GM12878 (cell line): ENCODE data around the gene SLC25A17. TPM values are rescaled to one million over a fixed set of nuclear protein-coding genes. Genes with fewer than 3 reads are reported as not detected.
A peak's percentile ranks its signal among the peaks of the same experiment; 100 is the strongest.

Experiments used
- BRCA1 ChIP-seq: IDR thresholded peaks from 2 replicates; pipeline ENCODE4 v1.6.1; 2011; ENCODE audit warnings: low read depth, low read length, improper control_type of control experiment
- FOXK2 ChIP-seq: fragments of 450-650 bp; IDR thresholded peaks from 2 replicates; pipeline ENCODE4 v1.6.1; 2017; ENCODE audit warnings: mild to moderate bottlenecking, moderate library complexity
- FOXM1 ChIP-seq: IDR thresholded peaks from 2 replicates; pipeline ENCODE4 v1.6.1; 2012; ENCODE audit warnings: low read depth, mild to moderate bottlenecking, inconsistent platforms, low read length, moderate library complexity
- KDM1A ChIP-seq: fragments of 200-600 bp; sonication (generic); IDR thresholded peaks from 2 replicates; pipeline ENCODE4 v1.6.1; 2016; ENCODE audit warnings: borderline replicate concordance
- LARP7 ChIP-seq: fragments of 450-650 bp; IDR thresholded peaks from 2 replicates; pipeline ENCODE4 v1.6.1; 2017; ENCODE audit warnings: mild to moderate bottlenecking
- NFYA ChIP-seq: IDR thresholded peaks from 2 replicates; pipeline ENCODE4 v1.6.1; 2011; ENCODE audit warnings: low read depth, mild to moderate bottlenecking, low read length, improper control_type of control experiment, borderline replicate concordance
- NFYB ChIP-seq: IDR thresholded peaks from 2 replicates; pipeline ENCODE4 v1.6.1; 2011; ENCODE audit warnings: low read depth, mild to moderate bottlenecking, low read length, improper control_type of control experiment, moderate library complexity; ENCODE audit not compliant: insufficient read depth
- POLR2A ChIP-seq: IDR thresholded peaks from 2 replicates; pipeline ENCODE4 v1.6.1; 2011; ENCODE audit warnings: low read depth, mild to moderate bottlenecking, low read length
- SMAD5 ChIP-seq: IDR thresholded peaks from 2 replicates; pipeline ENCODE4 v1.6.1; 2016; ENCODE audit warnings: antibody characterized with exemption, low read depth
- SPI1 ChIP-seq: IDR thresholded peaks from 2 replicates; pipeline ENCODE4 v1.6.1; 2011; ENCODE audit warnings: low read depth, mild to moderate bottlenecking, low read length, moderate library complexity, borderline replicate concordance; ENCODE audit not compliant: insufficient read depth
- STAT3 ChIP-seq: IDR thresholded peaks from 2 replicates; pipeline ENCODE4 v1.6.1; 2011; ENCODE audit warnings: low read depth, low read length, improper control_type of control experiment
- ZNF217 ChIP-seq: fragments of 450-650 bp; IDR thresholded peaks from 2 replicates; pipeline ENCODE4 v1.6.1; 2017; ENCODE audit warnings: antibody characterized with exemption, mild to moderate bottlenecking
- ZNF24 ChIP-seq: fragments of 450-650 bp; IDR thresholded peaks from 2 replicates; pipeline ENCODE4 v1.6.1; 2017; ENCODE audit warnings: antibody characterized with exemption, mild to moderate bottlenecking
- polyA plus RNA-seq, 11 experiments: library from polyadenylated mRNA; depleted of rRNA in 4 of 11; unstranded in 6 of 11; stranded (reverse) in 5 of 11; fragments of >200 nt; fragmentation: Nextera tagmentation in 4 of 11; fragmentation: Illumina TruSeq in 1 of 11; extraction: Ambion mirVana in 4 of 11; extraction: Trizol in 1 of 11; gene quantifications; 1 replicate in 1 of 11; 2 replicates in 10 of 11; pipeline versions ENCODE4 v1.2.1 to v1.2.3, GENCODE V29; 2011 to 2016; ENCODE audit warnings: inconsistent platforms in 2 of 11, missing spikeins in 2 of 11, low read depth in 1 of 11
- total RNA-seq, 4 experiments: library from RNA; depleted of rRNA in 3 of 4; stranded (reverse); fragments of >200 nt in 3 of 4; fragmentation: Illumina TruSeq in 1 of 4; extraction: Trizol in 1 of 4; gene quantifications; 2 replicates each; pipeline versions ENCODE4 v1.2.1 to v1.2.3, GENCODE V29; 2013 to 2021
- TF ChIP-seq, protein P1 (sequence below): fragments of 450-650 bp; IDR thresholded peaks from 2 replicates; pipeline ENCODE4 v1.6.1; 2017; ENCODE audit warnings: mild to moderate bottlenecking
- TF ChIP-seq, protein P2 (sequence below): IDR thresholded peaks from 2 replicates; pipeline ENCODE4 v1.6.1; 2011; ENCODE audit warnings: borderline replicate concordance, low read depth, mild to moderate bottlenecking, moderate library complexity, low read length; ENCODE audit not compliant: insufficient read depth, poor library complexity, severe bottlenecking
- TF ChIP-seq, protein P3 (sequence below): IDR thresholded peaks from 2 replicates; pipeline ENCODE4 v1.6.1; 2011; ENCODE audit warnings: low read depth, mild to moderate bottlenecking, low read length, moderate library complexity, borderline replicate concordance; ENCODE audit errors: extremely low read depth
- TF ChIP-seq, protein P4 (sequence below): fragments of 450-650 bp; IDR thresholded peaks from 2 replicates; pipeline ENCODE4 v1.6.1; 2017; ENCODE audit warnings: antibody characterized with exemption, mild to moderate bottlenecking, moderate library complexity
- TF ChIP-seq, protein P5 (sequence below): IDR thresholded peaks from 2 replicates; pipeline ENCODE4 v1.6.1; 2011; ENCODE audit warnings: mild to moderate bottlenecking, low read depth, low read length, moderate library complexity; ENCODE audit not compliant: insufficient replicate concordance
- TF ChIP-seq, protein P6 (sequence below): fragments of 450-650 bp; IDR thresholded peaks from 2 replicates; pipeline ENCODE4 v1.6.1; 2014; ENCODE audit warnings: mild to moderate bottlenecking

SLC25A17 gene
- total and polyA plus RNA-seq, 10 of the 15 experiments (the other 5 are each of a cell fraction or from before 2014, with no cell fraction given), result 37.5 to 113 (median 62.3) TPM

DNA sequence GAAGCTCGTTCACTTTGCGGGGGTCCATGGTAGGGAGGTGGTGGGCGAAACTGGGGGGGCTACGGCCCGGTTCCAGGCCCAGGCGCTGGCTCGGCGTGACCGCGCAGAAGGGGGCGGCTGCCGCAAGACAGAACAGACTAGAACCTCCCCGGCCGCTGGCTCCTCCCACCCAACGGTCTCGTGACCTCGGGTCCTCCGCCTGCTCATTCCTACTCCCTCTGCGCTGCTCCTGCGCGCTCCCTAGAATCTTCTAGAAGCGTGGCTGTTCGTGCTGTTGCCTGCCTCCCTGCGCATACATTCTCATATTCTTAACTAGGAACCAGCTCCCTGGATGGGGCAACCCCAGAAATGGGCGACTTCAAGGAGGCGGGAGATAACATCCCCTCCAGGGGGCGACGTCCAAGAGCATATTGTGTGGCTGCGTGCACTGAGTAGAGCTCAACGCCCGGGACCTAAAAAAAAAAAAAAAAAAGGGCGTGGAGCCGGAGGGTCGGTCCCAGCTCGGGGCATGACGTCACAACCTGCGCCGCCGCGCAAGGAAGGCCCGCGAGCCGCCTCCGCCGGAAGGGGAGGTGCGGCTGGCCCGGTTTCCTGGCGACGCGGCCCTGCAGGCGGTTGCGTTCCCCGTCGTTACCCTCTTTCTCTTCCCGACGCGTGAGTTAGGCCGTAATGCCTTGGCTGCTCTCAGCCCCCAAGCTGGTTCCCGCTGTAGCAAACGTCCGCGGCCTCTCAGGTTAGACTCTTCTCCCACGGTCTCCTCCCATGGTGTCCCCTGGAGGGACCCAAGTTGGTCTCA is 37.6 kb upstream of the SLC25A17 start, which contains the start of the genes ST13 and XPNPEP3 (continued):
- TF ChIP-seq SPI1 (no peak), STAT3 (no peak), KDM1A (no peak), ZNF24 (no peak), SMAD5 (peak; percentile 74), ZNF217 (no peak), BRCA1 (no peak), POLR2A (peak; percentile 79), NFYA (no peak), FOXK2 (no peak), LARP7 (peak; percentile 65; the same call in 1 of the 2 replicates), NFYB (no peak), FOXM1 (no peak)
- TF ChIP-seq, protein P1, sequence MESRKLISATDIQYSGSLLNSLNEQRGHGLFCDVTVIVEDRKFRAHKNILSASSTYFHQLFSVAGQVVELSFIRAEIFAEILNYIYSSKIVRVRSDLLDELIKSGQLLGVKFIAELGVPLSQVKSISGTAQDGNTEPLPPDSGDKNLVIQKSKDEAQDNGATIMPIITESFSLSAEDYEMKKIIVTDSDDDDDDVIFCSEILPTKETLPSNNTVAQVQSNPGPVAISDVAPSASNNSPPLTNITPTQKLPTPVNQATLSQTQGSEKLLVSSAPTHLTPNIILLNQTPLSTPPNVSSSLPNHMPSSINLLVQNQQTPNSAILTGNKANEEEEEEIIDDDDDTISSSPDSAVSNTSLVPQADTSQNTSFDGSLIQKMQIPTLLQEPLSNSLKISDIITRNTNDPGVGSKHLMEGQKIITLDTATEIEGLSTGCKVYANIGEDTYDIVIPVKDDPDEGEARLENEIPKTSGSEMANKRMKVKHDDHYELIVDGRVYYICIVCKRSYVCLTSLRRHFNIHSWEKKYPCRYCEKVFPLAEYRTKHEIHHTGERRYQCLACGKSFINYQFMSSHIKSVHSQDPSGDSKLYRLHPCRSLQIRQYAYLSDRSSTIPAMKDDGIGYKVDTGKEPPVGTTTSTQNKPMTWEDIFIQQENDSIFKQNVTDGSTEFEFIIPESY, result no peak
- TF ChIP-seq, protein P2, sequence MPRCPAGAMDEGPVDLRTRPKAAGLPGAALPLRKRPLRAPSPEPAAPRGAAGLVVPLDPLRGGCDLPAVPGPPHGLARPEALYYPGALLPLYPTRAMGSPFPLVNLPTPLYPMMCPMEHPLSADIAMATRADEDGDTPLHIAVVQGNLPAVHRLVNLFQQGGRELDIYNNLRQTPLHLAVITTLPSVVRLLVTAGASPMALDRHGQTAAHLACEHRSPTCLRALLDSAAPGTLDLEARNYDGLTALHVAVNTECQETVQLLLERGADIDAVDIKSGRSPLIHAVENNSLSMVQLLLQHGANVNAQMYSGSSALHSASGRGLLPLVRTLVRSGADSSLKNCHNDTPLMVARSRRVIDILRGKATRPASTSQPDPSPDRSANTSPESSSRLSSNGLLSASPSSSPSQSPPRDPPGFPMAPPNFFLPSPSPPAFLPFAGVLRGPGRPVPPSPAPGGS, result no peak
- TF ChIP-seq, protein P3, sequence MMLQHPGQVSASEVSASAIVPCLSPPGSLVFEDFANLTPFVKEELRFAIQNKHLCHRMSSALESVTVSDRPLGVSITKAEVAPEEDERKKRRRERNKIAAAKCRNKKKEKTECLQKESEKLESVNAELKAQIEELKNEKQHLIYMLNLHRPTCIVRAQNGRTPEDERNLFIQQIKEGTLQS, result peak; percentile 74; the same call in 1 of the 2 replicates
- TF ChIP-seq, protein P4, sequence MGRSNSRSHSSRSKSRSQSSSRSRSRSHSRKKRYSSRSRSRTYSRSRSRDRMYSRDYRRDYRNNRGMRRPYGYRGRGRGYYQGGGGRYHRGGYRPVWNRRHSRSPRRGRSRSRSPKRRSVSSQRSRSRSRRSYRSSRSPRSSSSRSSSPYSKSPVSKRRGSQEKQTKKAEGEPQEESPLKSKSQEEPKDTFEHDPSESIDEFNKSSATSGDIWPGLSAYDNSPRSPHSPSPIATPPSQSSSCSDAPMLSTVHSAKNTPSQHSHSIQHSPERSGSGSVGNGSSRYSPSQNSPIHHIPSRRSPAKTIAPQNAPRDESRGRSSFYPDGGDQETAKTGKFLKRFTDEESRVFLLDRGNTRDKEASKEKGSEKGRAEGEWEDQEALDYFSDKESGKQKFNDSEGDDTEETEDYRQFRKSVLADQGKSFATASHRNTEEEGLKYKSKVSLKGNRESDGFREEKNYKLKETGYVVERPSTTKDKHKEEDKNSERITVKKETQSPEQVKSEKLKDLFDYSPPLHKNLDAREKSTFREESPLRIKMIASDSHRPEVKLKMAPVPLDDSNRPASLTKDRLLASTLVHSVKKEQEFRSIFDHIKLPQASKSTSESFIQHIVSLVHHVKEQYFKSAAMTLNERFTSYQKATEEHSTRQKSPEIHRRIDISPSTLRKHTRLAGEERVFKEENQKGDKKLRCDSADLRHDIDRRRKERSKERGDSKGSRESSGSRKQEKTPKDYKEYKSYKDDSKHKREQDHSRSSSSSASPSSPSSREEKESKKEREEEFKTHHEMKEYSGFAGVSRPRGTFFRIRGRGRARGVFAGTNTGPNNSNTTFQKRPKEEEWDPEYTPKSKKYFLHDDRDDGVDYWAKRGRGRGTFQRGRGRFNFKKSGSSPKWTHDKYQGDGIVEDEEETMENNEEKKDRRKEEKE, result no peak
- TF ChIP-seq, protein P5, sequence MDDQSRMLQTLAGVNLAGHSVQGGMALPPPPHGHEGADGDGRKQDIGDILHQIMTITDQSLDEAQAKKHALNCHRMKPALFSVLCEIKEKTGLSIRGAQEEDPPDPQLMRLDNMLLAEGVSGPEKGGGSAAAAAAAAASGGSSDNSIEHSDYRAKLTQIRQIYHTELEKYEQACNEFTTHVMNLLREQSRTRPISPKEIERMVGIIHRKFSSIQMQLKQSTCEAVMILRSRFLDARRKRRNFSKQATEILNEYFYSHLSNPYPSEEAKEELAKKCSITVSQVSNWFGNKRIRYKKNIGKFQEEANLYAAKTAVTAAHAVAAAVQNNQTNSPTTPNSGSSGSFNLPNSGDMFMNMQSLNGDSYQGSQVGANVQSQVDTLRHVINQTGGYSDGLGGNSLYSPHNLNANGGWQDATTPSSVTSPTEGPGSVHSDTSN, result no peak
- TF ChIP-seq, protein P6, sequence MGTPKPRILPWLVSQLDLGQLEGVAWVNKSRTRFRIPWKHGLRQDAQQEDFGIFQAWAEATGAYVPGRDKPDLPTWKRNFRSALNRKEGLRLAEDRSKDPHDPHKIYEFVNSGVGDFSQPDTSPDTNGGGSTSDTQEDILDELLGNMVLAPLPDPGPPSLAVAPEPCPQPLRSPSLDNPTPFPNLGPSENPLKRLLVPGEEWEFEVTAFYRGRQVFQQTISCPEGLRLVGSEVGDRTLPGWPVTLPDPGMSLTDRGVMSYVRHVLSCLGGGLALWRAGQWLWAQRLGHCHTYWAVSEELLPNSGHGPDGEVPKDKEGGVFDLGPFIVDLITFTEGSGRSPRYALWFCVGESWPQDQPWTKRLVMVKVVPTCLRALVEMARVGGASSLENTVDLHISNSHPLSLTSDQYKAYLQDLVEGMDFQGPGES, result no peak
